H7 (cell line): Measurements from ENCODE around the gene PTBP2. TPM values are rescaled to one million over a fixed set of nuclear protein-coding genes. Genes with fewer than 3 reads are reported as not detected.

Source experiments
- DNase-seq: peaks from one replicate; pipeline ENCODE4 v3.0.0; 2012
- H3K27me3 ChIP-seq: 2 replicates; pipeline ENCODE4 v1.6.0; 2011; ENCODE audit warnings: mild to moderate bottlenecking, low read length; ENCODE audit not compliant: control insufficient read depth, insufficient read depth
- H3K36me3 ChIP-seq: replicated peaks from 2 replicates; pipeline ENCODE4 v1.5.1; 2011; ENCODE audit warnings: low read length; ENCODE audit not compliant: control insufficient read depth, insufficient read depth
- H3K4me3 ChIP-seq: 2 replicates; pipeline ENCODE4 v1.5.1; 2011; ENCODE audit warnings: low read depth, mild to moderate bottlenecking, control low read depth, low read length, moderate library complexity; ENCODE audit not compliant: insufficient read depth
- total RNA-seq: library from RNA; depleted of rRNA; stranded (reverse); fragments of >200 nt; shearing (Covaris generic); gene quantifications from 2 replicates; pipeline ENCODE4 v1.2.3, GENCODE V29; 2014; rRNA removed

The PTBP2 gene
- total RNA-seq, result 88.5 and 123 TPM in 2 replicates

GRCh38 chr1:96721416-96722160 lies at the start of gene PTBP2:
TSS of gene PTBP2 (plus strand) at chr1:96721784. CDS start at chr1:96721865, 81 bp downstream.
- peak; percentile 93 for DNase-seq
- H3K27me3 ChIP-seq, result no peaks in the 10 kb centered on the region
- H3K36me3 ChIP-seq, result peaks cover 1% of the 10 kb centered on the region
- H3K4me3 ChIP-seq, result peak within 1 kb of the TSS; percentile 86

GRCh38 chr1:96674915-96675314 lies 46.7 kb upstream of the PTBP2 start:
- no peaks in the 10 kb centered on the region for H3K27me3 ChIP-seq
- no peak for DNase-seq
- no peaks in the 10 kb centered on the region for H3K36me3 ChIP-seq
- no peak overlapping the region for H3K4me3 ChIP-seq

GRCh38 chr1:96682056-96682455 lies 39.5 kb upstream of the PTBP2 start:
- no peak for DNase-seq
- no peaks in the 10 kb centered on the region for H3K36me3 ChIP-seq
- no peak overlapping the region for H3K4me3 ChIP-seq
- no peaks in the 10 kb centered on the region for H3K27me3 ChIP-seq

- no peak for DNase-seq
- H3K4me3 ChIP-seq, result no peak overlapping the region
- H3K27me3 ChIP-seq, result no peaks in the 10 kb centered on the region
- H3K36me3 ChIP-seq, result no peaks in the 10 kb centered on the region
Observed at GRCh38 chr1:96683931-96684330, 37.7 kb upstream of the PTBP2 start.

GRCh38 chr1:96684744-96685143 lies 36.8 kb upstream of the PTBP2 start:
- no peak for DNase-seq
- H3K36me3 ChIP-seq, result no peaks in the 10 kb centered on the region
- no peaks in the 10 kb centered on the region for H3K27me3 ChIP-seq
- no peak overlapping the region for H3K4me3 ChIP-seq

GRCh38 chr1:96688767-96689166 lies 32.8 kb upstream of the PTBP2 start:
- no peaks in the 10 kb centered on the region for H3K36me3 ChIP-seq
- no peaks in the 10 kb centered on the region for H3K27me3 ChIP-seq
- H3K4me3 ChIP-seq, result no peak overlapping the region
- DNase-seq, result peak; percentile 30

- no peaks in the 10 kb centered on the region for H3K27me3 ChIP-seq
- H3K36me3 ChIP-seq, result no peaks in the 10 kb centered on the region
- no peak overlapping the region for H3K4me3 ChIP-seq
- no peak for DNase-seq
Observed at GRCh38 chr1:96695954-96696353, 25.6 kb upstream of the PTBP2 start.

GRCh38 chr1:96698342-96698983 lies 23.1 kb upstream of the PTBP2 start:
- Histone ChIP-seq H3K36me3 (no peaks in the 10 kb centered on the region), H3K27me3 (no peaks in the 10 kb centered on the region), H3K4me3 (no peak overlapping the region)
- no peak for DNase-seq

GRCh38 chr1:96703186-96703585 lies 18.4 kb upstream of the PTBP2 start:
- DNase-seq, result no peak
- H3K36me3 ChIP-seq, result no peaks in the 10 kb centered on the region
- no peak overlapping the region for H3K4me3 ChIP-seq
- no peaks in the 10 kb centered on the region for H3K27me3 ChIP-seq

- H3K36me3 ChIP-seq, result no peaks in the 10 kb centered on the region
- DNase-seq, result no peak
- no peak overlapping the region for H3K4me3 ChIP-seq
- H3K27me3 ChIP-seq, result no peaks in the 10 kb centered on the region
Observed at GRCh38 chr1:96707023-96707422, 14.6 kb upstream of the PTBP2 start.

- Histone ChIP-seq H3K36me3 (no peaks in the 10 kb centered on the region), H3K27me3 (no peaks in the 10 kb centered on the region), H3K4me3 (no peak overlapping the region)
- DNase-seq, result no peak
Observed at GRCh38 chr1:96708482-96708881, 13.1 kb upstream of the PTBP2 start.

GRCh38 chr1:96710708-96711477 lies 10.7 kb upstream of the PTBP2 start:
- no peak overlapping the region for H3K4me3 ChIP-seq

GRCh38 chr1:96713649-96714048 lies 7.9 kb upstream of the PTBP2 start:
- Histone ChIP-seq H3K36me3 (no peaks in the 10 kb centered on the region), H3K27me3 (no peaks in the 10 kb centered on the region), H3K4me3 (no peak overlapping the region)
- DNase-seq, result no peak

More at GRCh38 chr1:96710708-96711477, 10.7 kb upstream of the PTBP2 start:
- DNase-seq, result no peak
- Histone ChIP-seq H3K36me3 (no peaks in the 10 kb centered on the region), H3K27me3 (no peaks in the 10 kb centered on the region)

GRCh38 chr1:96714881-96715280 lies 6.7 kb upstream of the PTBP2 start:
- Histone ChIP-seq H3K27me3 (no peaks in the 10 kb centered on the region), H3K36me3 (no peaks in the 10 kb centered on the region), H3K4me3 (no peak overlapping the region)
- DNase-seq, result no peak

GRCh38 chr1:96715482-96715881 lies 6.1 kb upstream of the PTBP2 start:
- no peak overlapping the region for H3K4me3 ChIP-seq
- no peaks in the 10 kb centered on the region for H3K36me3 ChIP-seq
- no peaks in the 10 kb centered on the region for H3K27me3 ChIP-seq
- DNase-seq, result peak; percentile 44
